H9 (cell line): ENCODE measurements around the gene ARL17A. TPM values are rescaled to one million over a fixed set of nuclear protein-coding genes. Genes with fewer than 3 reads are reported as not detected.
"Not testable (repeated sequence)": the region's sequence is repeated elsewhere in the genome, so short reads cannot be mapped to it uniquely, and the experiment has no call there.

Experiments used
- DNase-seq: peaks from one replicate; pipeline ENCODE4 v3.0.0-alpha.2; 2017
- H2AFZ ChIP-seq: one replicate; pipeline ENCODE4 v1.6.1; 2013; ENCODE audit warnings: mild to moderate bottlenecking, low read length, control low read depth, moderate library complexity
- H2AK5ac ChIP-seq: 2 replicates; pipeline ENCODE4 v1.6.1; 2013; ENCODE audit warnings: low read length, control low read depth, mixed read lengths; ENCODE audit not compliant: insufficient read length
- H2BK120ac ChIP-seq: one replicate; pipeline ENCODE4 v1.6.1; 2013; ENCODE audit warnings: low read depth, mild to moderate bottlenecking, low read length, control low read depth, inconsistent platforms; ENCODE audit not compliant: poor library complexity, severe bottlenecking
- H2BK12ac ChIP-seq: 2 replicates; pipeline ENCODE4 v1.6.1; 2013; ENCODE audit warnings: low read length, control low read depth, mixed read lengths, low read depth; ENCODE audit not compliant: insufficient read length
- H2BK15ac ChIP-seq: 2 replicates; pipeline ENCODE4 v1.6.1; 2013; ENCODE audit warnings: low read depth, low read length, control low read depth
- H2BK20ac ChIP-seq: one replicate; pipeline ENCODE4 v1.6.1; 2013; ENCODE audit warnings: low read depth, mild to moderate bottlenecking, low read length, control low read depth, inconsistent platforms; ENCODE audit not compliant: poor library complexity, severe bottlenecking
- H2BK5ac ChIP-seq: 2 replicates; pipeline ENCODE4 v1.6.1; 2013; ENCODE audit warnings: low read length, control low read depth, mixed read lengths; ENCODE audit not compliant: insufficient read length
- H3K14ac ChIP-seq: 2 replicates; pipeline ENCODE4 v1.6.1; 2013; ENCODE audit warnings: low read length, control low read depth; ENCODE audit not compliant: insufficient read depth
- H3K18ac ChIP-seq: 2 replicates; pipeline ENCODE4 v1.6.1; 2013; ENCODE audit warnings: low read depth, mild to moderate bottlenecking, mixed read lengths, low read length, control low read depth; ENCODE audit not compliant: insufficient read length
- H3K23ac ChIP-seq: 2 replicates; pipeline ENCODE4 v1.6.1; 2013; ENCODE audit warnings: low read length, control low read depth, mixed read lengths, low read depth; ENCODE audit not compliant: insufficient read length
- H3K23me2 ChIP-seq: 2 replicates; pipeline ENCODE4 v1.6.1; 2013; ENCODE audit warnings: low read depth, mild to moderate bottlenecking, mixed read lengths, low read length, control low read depth; ENCODE audit not compliant: insufficient read length, poor library complexity, severe bottlenecking
- H3K27ac ChIP-seq: 2 replicates; pipeline ENCODE4 v1.5.1; 2013; ENCODE audit warnings: low read length, control low read depth, mixed read lengths, low read depth; ENCODE audit not compliant: insufficient read length
- H3K27me3 ChIP-seq: 2 replicates; pipeline ENCODE4 v1.6.1; 2013; ENCODE audit warnings: low read length, control low read depth, inconsistent platforms; ENCODE audit not compliant: insufficient read depth
- H3K4ac ChIP-seq: 2 replicates; pipeline ENCODE4 v1.6.1; 2013; ENCODE audit warnings: low read depth, mild to moderate bottlenecking, control low read depth, inconsistent platforms, low read length, moderate library complexity
- H3K4me1 ChIP-seq: 2 replicates; pipeline ENCODE4 v1.6.1; 2013; ENCODE audit warnings: low read length, control low read depth, inconsistent platforms; ENCODE audit not compliant: insufficient read depth
- H3K4me2 ChIP-seq: 2 replicates; pipeline ENCODE4 v1.6.1; 2013; ENCODE audit warnings: low read length, control low read depth, mixed read lengths; ENCODE audit not compliant: insufficient read length, insufficient read depth
- H3K56ac ChIP-seq: 2 replicates; pipeline ENCODE4 v1.6.1; 2013; ENCODE audit warnings: low read depth, mild to moderate bottlenecking, mixed read lengths, low read length, control low read depth; ENCODE audit not compliant: insufficient read length
- H3K79me1 ChIP-seq: 2 replicates; pipeline ENCODE4 v1.6.1; 2013; ENCODE audit warnings: low read depth, mild to moderate bottlenecking, moderate library complexity, low read length, control low read depth, inconsistent platforms; ENCODE audit not compliant: insufficient read depth, poor library complexity, severe bottlenecking
- H3K79me2 ChIP-seq: 2 replicates; pipeline ENCODE4 v1.6.1; 2013; ENCODE audit warnings: low read length, control low read depth, inconsistent platforms; ENCODE audit not compliant: insufficient read depth
- H3K9ac ChIP-seq: 2 replicates; pipeline ENCODE4 v1.6.1; 2013; ENCODE audit warnings: low read length, control low read depth, mixed read lengths; ENCODE audit not compliant: insufficient read length; ENCODE audit errors: extremely low read depth
- H3K9me3 ChIP-seq: one replicate; pipeline ENCODE4 v1.6.1; 2013; ENCODE audit warnings: low read depth, low read length, inconsistent platforms; ENCODE audit not compliant: control insufficient read depth
- H3T11ph ChIP-seq: one replicate; pipeline ENCODE4 v1.6.1; 2013; ENCODE audit warnings: mild to moderate bottlenecking, low read length, control low read depth, inconsistent platforms
- H4K20me1 ChIP-seq: one replicate; pipeline ENCODE4 v1.6.1; 2013; ENCODE audit not compliant: control insufficient read depth, insufficient read length, insufficient read depth
- H4K5ac ChIP-seq: 2 replicates; pipeline ENCODE4 v1.6.1; 2013; ENCODE audit warnings: low read depth, mild to moderate bottlenecking, mixed read lengths, low read length, control low read depth; ENCODE audit not compliant: insufficient read length
- H4K8ac ChIP-seq: replicated peaks from 2 replicates; pipeline ENCODE4 v1.6.1; 2013; ENCODE audit warnings: low read length, control low read depth, mixed read lengths, low read depth; ENCODE audit not compliant: insufficient read length
- H4K91ac ChIP-seq: 2 replicates; pipeline ENCODE4 v1.6.1; 2013; ENCODE audit warnings: low read depth, mild to moderate bottlenecking, moderate library complexity, mixed read lengths, low read length, control low read depth; ENCODE audit not compliant: insufficient read length
- H3K27ac Mint-ChIP-seq, 3 experiments: 2 replicates in 2 of 3; 3 replicates in 1 of 3; pipeline ENCODE4 v1.8.0; 2020 to 2021; ENCODE audit warnings: mixed read lengths in 3 of 3, mild to moderate bottlenecking in 1 of 3, moderate library complexity in 1 of 3
- H3K27me3 Mint-ChIP-seq: 2 replicates; pipeline ENCODE4 v1.8.0; 2021; ENCODE audit warnings: low read depth, mild to moderate bottlenecking, moderate library complexity, mixed read lengths
- H3K36me3 Mint-ChIP-seq, 3 experiments: 2 replicates in 2 of 3; 3 replicates in 1 of 3; pipeline ENCODE4 v1.8.0; 2020 to 2021; ENCODE audit warnings: low read depth in 3 of 3, mixed read lengths in 3 of 3; ENCODE audit not compliant: insufficient read depth in 1 of 3
- H3K4me1 Mint-ChIP-seq, 2 experiments: 2 replicates each; pipeline ENCODE4 v1.8.0; 2020; ENCODE audit warnings: mixed read lengths in 2 of 2
- H3K4me3 Mint-ChIP-seq, 2 experiments: 2 replicates in 1 of 2; 3 replicates in 1 of 2; pipeline ENCODE4 v1.8.0; 2020 to 2021; ENCODE audit warnings: mild to moderate bottlenecking in 2 of 2, mixed read lengths in 2 of 2, moderate library complexity in 1 of 2
- H3K9me3 Mint-ChIP-seq, 2 experiments: 2 replicates in 1 of 2; 3 replicates in 1 of 2; pipeline ENCODE4 v1.8.0; 2020; ENCODE audit warnings: mild to moderate bottlenecking in 2 of 2, mixed read lengths in 2 of 2, moderate library complexity in 1 of 2
- WGBS: extraction: QIAGEN DNeasy Blood & Tissue Kit; methylation state at CpG from one replicate; pipeline ENCODE4 v1.1.7; 2013; ENCODE audit warnings: missing lambda C conversion rate, low lambda C conversion rate, mixed read lengths; ENCODE audit not compliant: insufficient read length; ENCODE audit errors: extremely low coverage; 5-methylcytosine and 5-hydroxymethylcytosine counted together
- total RNA-seq: library from RNA; stranded (reverse); gene quantifications from 2 replicates; pipeline ENCODE4 v1.2.1, GENCODE V29; 2021

ARL17A gene
- total RNA-seq, 1 experiment from 2014 or later = 12.2 TPM

DNA sequence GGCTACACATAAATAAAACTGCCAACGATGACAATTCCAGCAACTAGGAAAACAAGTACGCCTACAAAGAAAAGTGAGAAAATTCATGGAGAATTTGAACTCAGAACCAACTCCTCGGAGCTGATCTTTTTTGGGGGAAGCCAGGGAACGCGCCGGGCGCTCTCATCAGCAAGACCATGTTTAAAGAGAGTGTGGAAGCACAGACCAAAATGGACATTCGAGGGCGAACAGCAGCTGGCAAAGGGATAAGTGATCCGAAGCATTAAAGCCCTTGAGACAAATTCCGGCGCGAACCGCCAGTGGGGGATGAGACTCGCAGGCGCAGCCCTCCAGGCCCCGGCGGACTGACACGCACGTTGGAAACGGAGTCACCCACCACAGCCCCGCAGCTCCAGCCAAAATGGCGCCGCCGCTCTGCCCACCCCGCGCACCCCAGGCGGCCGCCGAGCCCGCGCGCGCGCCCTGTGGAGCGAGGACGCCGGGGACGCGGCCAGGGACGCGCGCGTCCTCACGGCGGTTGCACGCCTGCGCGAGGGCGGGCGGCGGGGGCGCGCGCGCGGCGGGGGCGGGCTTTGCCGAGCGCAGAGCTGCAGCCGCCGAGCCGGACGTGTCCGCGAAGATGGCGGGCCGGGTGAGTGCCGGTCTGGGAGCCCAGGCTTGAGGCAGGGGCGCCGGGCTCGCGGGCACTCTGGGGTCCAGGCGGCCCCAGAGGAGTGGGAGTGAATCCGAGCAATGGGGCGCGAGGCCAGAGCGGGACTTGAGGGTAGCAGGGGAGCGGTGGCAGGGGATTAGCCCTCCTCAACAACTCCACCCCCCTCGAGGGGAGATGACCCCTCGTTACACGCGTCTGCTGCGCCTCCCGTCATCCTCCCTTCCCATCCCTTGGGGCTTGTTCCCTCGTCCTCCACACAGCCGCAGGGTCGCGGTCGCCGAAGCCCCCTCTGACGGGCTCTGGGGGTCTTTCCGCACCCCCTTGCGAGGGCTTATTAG is 11.0 kb upstream of the ARL17A start, which contains the start of gene NSF:
Gene NSF (plus strand): TSS at position 513 of the 990 bp plus-strand sequence. CDS start 107 bp downstream, at position 620.
- not testable (repeated sequence) for H3T11ph ChIP-seq, H3K27ac ChIP-seq, H3K4me3 Mint-ChIP-seq, H4K8ac ChIP-seq, H2BK20ac ChIP-seq, H3K4me1 Mint-ChIP-seq, H3K18ac ChIP-seq, H2BK15ac ChIP-seq, H3K4ac ChIP-seq, H3K56ac ChIP-seq, H3K27me3 ChIP-seq, H3K14ac ChIP-seq, H3K27ac Mint-ChIP-seq, H3K79me1 ChIP-seq, H3K9ac ChIP-seq, H4K5ac ChIP-seq, H2BK120ac ChIP-seq, H3K9me3 Mint-ChIP-seq, H3K9me3 ChIP-seq, H4K91ac ChIP-seq, DNase-seq, H3K23me2 ChIP-seq, H3K27me3 Mint-ChIP-seq, H3K23ac ChIP-seq, H3K4me2 ChIP-seq, H2BK12ac ChIP-seq, H2BK5ac ChIP-seq, H4K20me1 ChIP-seq, H3K4me1 ChIP-seq, H2AFZ ChIP-seq, H3K36me3 Mint-ChIP-seq, H3K79me2 ChIP-seq, H2AK5ac ChIP-seq
- WGBS = no CpG with 5 or more reads among the region's 95 CpGs

DNA sequence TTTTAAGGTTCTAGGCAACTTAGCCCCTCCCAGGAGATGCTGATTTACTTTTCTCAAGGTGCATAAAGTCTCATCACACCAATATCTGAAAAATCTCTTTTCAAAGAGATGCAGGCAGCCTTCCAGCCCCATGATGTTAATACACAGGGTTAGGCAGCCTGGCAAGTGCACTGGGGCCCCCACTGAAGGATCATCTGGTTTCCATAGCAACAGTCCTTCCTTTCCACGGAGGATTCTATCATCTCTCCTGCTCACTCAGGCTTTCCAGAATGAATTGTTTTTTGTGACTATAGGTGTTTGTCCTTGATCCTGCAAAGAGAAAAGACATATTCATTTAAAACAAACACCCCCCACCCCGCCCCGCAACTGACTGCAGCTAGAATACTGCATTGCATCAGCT is 6.0 kb upstream of the ARL17A start:
- H3K36me3 Mint-ChIP-seq, H3K4ac ChIP-seq, H3K79me1 ChIP-seq, H3K4me1 Mint-ChIP-seq, H3K4me2 ChIP-seq, H4K5ac ChIP-seq, H3K27me3 ChIP-seq, H3K27me3 Mint-ChIP-seq, H2BK12ac ChIP-seq, H3K4me1 ChIP-seq, H3K9me3 Mint-ChIP-seq, H2AFZ ChIP-seq, H3K4me3 Mint-ChIP-seq, H3K27ac ChIP-seq, H4K20me1 ChIP-seq, H2AK5ac ChIP-seq, DNase-seq, H3K14ac ChIP-seq, H2BK5ac ChIP-seq, H2BK120ac ChIP-seq, H3K79me2 ChIP-seq, H3K9me3 ChIP-seq, H3K18ac ChIP-seq, H3T11ph ChIP-seq, H3K9ac ChIP-seq, H3K56ac ChIP-seq, H2BK15ac ChIP-seq, H4K8ac ChIP-seq, H3K23ac ChIP-seq, H3K27ac Mint-ChIP-seq, H3K23me2 ChIP-seq, H4K91ac ChIP-seq, H2BK20ac ChIP-seq: not testable (repeated sequence)
- no CpG with 5 or more reads among the region's 3 CpGs for WGBS
